GM12891 (cell line): ENCODE results near the gene PARP9.

Experiments
- PAX5 ChIP-seq: IDR thresholded peaks from 2 replicates; pipeline ENCODE4 v1.6.1; 2011; ENCODE audit warnings: low read length, moderate library complexity, mild to moderate bottlenecking; ENCODE audit not compliant: insufficient read depth, severe bottlenecking
- POLR2A ChIP-seq: IDR thresholded peaks from 2 replicates; pipeline ENCODE4 v1.6.1; 2011; ENCODE audit warnings: low read depth, low read length, control low read depth
- POLR2AphosphoS5 ChIP-seq: IDR thresholded peaks from 2 replicates; pipeline ENCODE4 v1.6.1; 2011; ENCODE audit warnings: low read depth, low read length, control low read depth
- POU2F2 ChIP-seq: IDR thresholded peaks from 2 replicates; pipeline ENCODE4 v1.6.1; 2011; ENCODE audit warnings: low read depth, mild to moderate bottlenecking, control low read depth, low read length, moderate library complexity
- SPI1 ChIP-seq: IDR thresholded peaks from 2 replicates; pipeline ENCODE4 v1.6.1; 2011; ENCODE audit warnings: low read depth, low read length, control low read depth
- TAF1 ChIP-seq: IDR thresholded peaks from 2 replicates; pipeline ENCODE4 v1.6.1; 2011; ENCODE audit warnings: low read depth, low read length, control low read depth

DNA sequence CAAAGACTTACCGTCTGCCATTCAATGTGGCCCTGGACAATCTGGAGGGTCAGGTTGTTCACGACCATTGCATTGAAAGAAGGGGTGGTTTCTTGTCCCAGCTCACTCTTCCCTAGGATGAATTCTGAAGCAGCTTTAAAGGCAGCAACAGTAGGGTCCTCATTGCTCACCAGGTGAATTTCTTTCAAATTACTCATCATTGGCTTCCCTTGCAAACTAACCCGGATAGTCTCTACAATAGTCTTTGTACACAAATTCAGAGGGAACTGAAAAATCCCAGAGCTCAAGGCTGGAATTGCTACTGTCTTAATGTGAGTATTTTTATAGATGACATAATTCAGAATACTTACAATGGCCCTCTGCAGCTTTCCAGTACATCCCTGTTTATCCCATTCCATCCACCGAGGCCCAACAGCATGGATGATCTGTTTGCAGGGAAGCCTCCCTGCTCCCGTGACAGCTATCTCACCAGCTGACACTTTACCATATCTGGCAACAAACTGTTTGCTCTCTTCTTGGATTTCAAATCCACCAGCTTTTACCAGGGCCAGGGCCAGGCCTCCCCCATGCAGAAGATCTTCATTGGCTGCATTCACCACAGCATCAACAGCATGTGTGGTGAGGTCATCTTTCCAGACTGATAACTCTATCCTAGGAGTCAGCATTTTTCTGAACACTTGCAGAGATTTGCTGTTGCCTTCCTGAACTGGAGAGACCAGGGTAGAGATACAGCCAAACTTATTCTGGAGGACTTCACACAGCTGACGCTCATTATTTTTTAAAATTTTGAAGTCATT is 8.6 kb downstream of the PARP9 start:
- no peak for TF ChIP-seq POLR2A
- no peak for TF ChIP-seq TAF1
- no peak for TF ChIP-seq PAX5
- TF ChIP-seq POLR2AphosphoS5: no peak
- TF ChIP-seq SPI1: no peak
- TF ChIP-seq POU2F2: no peak
